B cell (primary cell): ENCODE data around the gene USE1. TPM values are rescaled to one million over a fixed set of nuclear protein-coding genes. Genes with fewer than 3 reads are reported as not detected.

Source experiments
- ATAC-seq: fragments of 200-7000 bp; cut with Tn5 transposase; one replicate; pipeline ENCODE4 v1.10.0; 2021; ENCODE audit warnings: low read depth, mild to moderate bottlenecking, moderate number of reproducible peaks, moderate library complexity
- CTCF ChIA-PET: fragments of 350-600 bp; sonication (Branson Sonifier 250); formaldehyde crosslinking; loops from one replicate; lab custom pipeline; 2021; ENCODE audit warnings: antibody characterized with exemption, inconsistent platforms; lab: Charles Lee
- POLR2A ChIA-PET: fragments of 350-600 bp; sonication (Branson Sonifier 250); formaldehyde crosslinking; loops from one replicate; lab custom pipeline; 2021; ENCODE audit warnings: antibody characterized with exemption; lab: Charles Lee
- DNase-seq: peaks from one replicate; pipeline ENCODE4 v3.0.0; 2013
- H2AFZ ChIP-seq: 2 replicates; pipeline ENCODE4 v1.6.1; 2012; ENCODE audit warnings: mild to moderate bottlenecking, low read depth, low read length; ENCODE audit not compliant: insufficient read depth, poor library complexity, severe bottlenecking
- H3K27ac ChIP-seq, 2 donors: 1 replicate in 1 of 2; 2 replicates in 1 of 2; pipeline ENCODE4 v1.5.1; 2012 to 2013; ENCODE audit warnings: low read length in 2 of 2, mild to moderate bottlenecking in 2 of 2, moderate library complexity in 1 of 2
- H3K27me3 ChIP-seq, 4 experiments: fragments of 200-600 bp in 1 of 4; sonication (generic) in 1 of 4; replicated peaks in 1 of 4; 1 replicate in 2 of 4; 2 replicates in 2 of 4; pipeline versions ENCODE4 v1.6.1 to v1.7.0; 2013 to 2016; ENCODE audit warnings: low read length in 3 of 4, mild to moderate bottlenecking in 2 of 4, mixed read lengths in 1 of 4, moderate library complexity in 1 of 4; ENCODE audit not compliant: insufficient read depth in 4 of 4, control insufficient read depth in 3 of 4; ENCODE audit errors: control extremely low read depth in 1 of 4
- H3K36me3 ChIP-seq, 2 experiments: replicated peaks in 1 of 2; 1 replicate in 1 of 2; 2 replicates in 1 of 2; pipeline versions ENCODE4 v1.6.1 to v1.7.1; 2013; ENCODE audit warnings: low read length in 1 of 2; ENCODE audit not compliant: insufficient read depth in 2 of 2, control insufficient read depth in 1 of 2; ENCODE audit errors: control extremely low read depth in 1 of 2, extremely low read depth in 1 of 2
- H3K4me1 ChIP-seq, 2 donors: fragments of 200-600 bp in 1 of 2; sonication (generic) in 1 of 2; 1 replicate in 1 of 2; 2 replicates in 1 of 2; pipeline versions ENCODE4 v1.5.1 to v1.6.1; 2013 to 2017; ENCODE audit warnings: low read length in 2 of 2; ENCODE audit not compliant: control insufficient read depth in 2 of 2, insufficient read depth in 2 of 2
- H3K4me2 ChIP-seq: replicated peaks from 2 replicates; pipeline ENCODE3; 2012; ENCODE audit warnings: mild to moderate bottlenecking, low read depth, low read length; ENCODE audit not compliant: poor library complexity, severe bottlenecking
- H3K4me3 ChIP-seq, 5 experiments: fragments of 200-600 bp in 1 of 5; sonication (generic) in 1 of 5; 1 replicate in 3 of 5; 2 replicates in 2 of 5; pipeline versions ENCODE4 v1.5.1 to v1.7.0; 2011 to 2016; ENCODE audit warnings: low read length in 4 of 5, mild to moderate bottlenecking in 4 of 5, low read depth in 2 of 5, control low read depth in 1 of 5, moderate library complexity in 1 of 5; ENCODE audit not compliant: insufficient read depth in 1 of 5; ENCODE audit errors: control extremely low read depth in 1 of 5, extremely low read depth in 1 of 5
- H3K79me2 ChIP-seq: fragments of 200-600 bp; sonication (generic); one replicate; pipeline ENCODE4 v1.6.0; 2016; ENCODE audit warnings: low read length; ENCODE audit not compliant: control insufficient read depth, insufficient read depth
- H3K9ac ChIP-seq: fragments of 200-600 bp; sonication (generic); 2 replicates; pipeline ENCODE4 v1.6.1; 2017; ENCODE audit warnings: mild to moderate bottlenecking, low read length, moderate library complexity
- H3K9me3 ChIP-seq, 3 donors: one replicate each; pipeline versions ENCODE4 v1.6.1 to v1.7.1; 2013; ENCODE audit warnings: low read length in 2 of 3; ENCODE audit not compliant: control insufficient read depth in 2 of 3, insufficient read depth in 1 of 3; ENCODE audit errors: control extremely low read depth in 1 of 3
- H4K20me1 ChIP-seq: 2 replicates; pipeline ENCODE4 v1.6.0; 2012; ENCODE audit warnings: mild to moderate bottlenecking, low read length; ENCODE audit not compliant: insufficient read depth, control insufficient read depth, poor library complexity, severe bottlenecking
- H3K27ac Mint-ChIP-seq: one replicate; pipeline ENCODE4 v1.8.0; 2021; ENCODE audit warnings: mixed read lengths
- H3K27me3 Mint-ChIP-seq: one replicate; pipeline ENCODE4 v1.8.0; 2021; ENCODE audit warnings: mixed read lengths
- H3K4me1 Mint-ChIP-seq: one replicate; pipeline ENCODE4 v1.8.0; 2021; ENCODE audit warnings: mixed read lengths
- H3K4me3 Mint-ChIP-seq: one replicate; pipeline ENCODE4 v1.8.0; 2021; ENCODE audit warnings: mixed read lengths
- H3K9me3 Mint-ChIP-seq: one replicate; pipeline ENCODE4 v1.8.0; 2022; ENCODE audit warnings: mixed read lengths; ENCODE audit not compliant: insufficient read depth
- CTCF ChIP-seq: fragments of 200-600 bp; IDR thresholded peaks from one replicate; pipeline ENCODE4 v1.8.0; 2022; ENCODE audit warnings: antibody characterized with exemption, mild to moderate bottlenecking
- EZH2 ChIP-seq: IDR thresholded peaks from 2 replicates; pipeline ENCODE4 v1.6.1; 2012; ENCODE audit warnings: borderline replicate concordance, low read depth, mild to moderate bottlenecking, moderate library complexity, low read length; ENCODE audit not compliant: insufficient read depth, poor library complexity, severe bottlenecking
- WGBS: methylation state at CpG from one replicate; pipeline ENCODE4 v1.1.5; 2013; ENCODE audit warnings: missing lambda C conversion rate; ENCODE audit not compliant: insufficient coverage; 5-methylcytosine and 5-hydroxymethylcytosine counted together
- intact Hi-C: fragments of 100-400 bp; cut with micrococcal nuclease; formaldehyde crosslinking; loops from one replicate; pipeline ENCODE4 v1.10.0; 2022
- polyA plus RNA-seq: library from polyadenylated mRNA; depleted of rRNA; stranded (reverse); fragments of >200 nt; gene quantifications from 2 replicates; pipeline ENCODE4 v1.2.3, GENCODE V29; 2012
- total RNA-seq, 2 donors: library from RNA; stranded (reverse); fragments of 120-200 nt in 1 of 2; gene quantifications; 1 replicate in 1 of 2; 2 replicates in 1 of 2; pipeline versions ENCODE4 v1.2.3 to v1.2.4, GENCODE V29; 2013 to 2022

The USE1 gene
- total and polyA plus RNA-seq, 2 donors (not counting 1 experiment from before 2014, with no cell fraction given) = 48.3 to 49.5 TPM

DNA sequence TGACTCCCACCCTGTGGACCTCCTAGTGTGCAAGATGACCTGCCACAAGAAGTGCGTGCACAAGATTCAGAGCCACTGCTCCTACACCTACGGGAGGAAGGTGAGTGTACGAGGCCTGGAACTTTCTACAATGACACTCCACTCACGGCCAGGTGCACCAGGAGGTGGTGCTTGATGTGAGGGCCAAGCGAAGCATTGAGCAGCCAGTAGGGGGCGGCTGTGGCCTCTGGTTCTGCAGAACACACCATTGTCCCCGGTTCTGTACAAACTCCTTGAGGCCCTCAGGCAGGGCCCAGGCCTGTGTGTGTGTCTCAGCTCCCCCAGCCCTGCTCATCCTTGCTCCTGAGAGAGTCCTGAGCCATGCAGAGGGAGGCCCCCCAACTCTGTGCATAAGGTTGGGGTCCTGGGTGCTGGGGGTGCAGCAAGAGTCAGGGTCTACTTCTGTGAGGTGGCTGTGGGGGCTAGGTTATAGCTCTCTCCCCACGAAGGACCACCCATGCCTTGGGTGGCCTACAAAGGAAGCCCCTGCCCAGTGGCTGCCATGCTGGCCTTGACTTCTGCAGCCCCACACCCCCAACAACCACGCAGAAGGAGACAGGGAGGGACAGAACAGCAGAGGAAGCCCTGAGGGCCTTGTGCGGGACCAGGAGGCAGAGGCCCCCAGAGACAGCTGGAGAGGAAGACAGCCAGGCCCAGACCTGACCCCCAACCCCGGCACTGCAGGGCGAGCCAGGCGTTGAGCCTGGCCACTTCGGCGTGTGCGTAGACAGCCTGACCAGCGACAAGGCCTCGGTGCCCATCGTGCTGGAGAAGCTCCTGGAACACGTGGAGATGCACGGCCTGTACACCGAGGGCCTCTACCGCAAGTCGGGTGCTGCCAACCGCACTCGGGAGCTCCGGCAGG is 9.7 kb upstream of the USE1 start:
- Histone ChIP-seq H3K4me3 (no peak overlapping the region), H3K27me3 (no peaks in the 10 kb centered on the region), H3K36me3 (peaks cover 4 to 82% of the 10 kb centered on the region in 2 experiments), H4K20me1 (no peaks in the 10 kb centered on the region), H3K9me3 (peaks cover 0 to 6% (median 0%) of the 10 kb centered on the region in 3 donors), H3K4me1 (peaks cover 0 to 7% of the 10 kb centered on the region in 2 donors), H3K79me2 (no peaks in the 10 kb centered on the region), H2AFZ (no peak overlapping the region), H3K4me2 (no peak overlapping the region), H3K27ac (no peak overlapping the region), H3K9ac (no peak overlapping the region)
- intact Hi-C loops = no loop called here
- ATAC-seq (peak; percentile 77), DNase-seq (peak; percentile 69)
- Mint-ChIP-seq H3K4me1 (peaks cover 11% of the 10 kb centered on the region), H3K9me3 (no peaks in the 10 kb centered on the region), H3K27ac (peak overlapping the region; percentile 61), H3K27me3 (no peaks in the 10 kb centered on the region), H3K4me3 (no peak overlapping the region)
- peak; percentile 72 for TF ChIP-seq CTCF
- no peak for TF ChIP-seq EZH2
- 92% methylated on average over 24 of the region's 27 CpGs for WGBS
- CTCF ChIA-PET = interaction anchor here (0.6 to 3.7 kb wide), 15 partner anchors 10 to 137 kb away, joined by 3 to 19 read pairs (median 4); partner anchors contain the start of genes ANKLE1, BABAM1 and USE1
- POLR2A ChIA-PET = interaction anchor here (0.7 to 0.9 kb wide), 2 partner anchors 9 to 61 kb away, joined by 3 read pairs; partner anchors contain the start of gene USE1
